ENCODE data around the gene RTL1.

The RTL1 gene

GRCh38 chr14:100834794-100835547, 68.6 kb downstream of the RTL1 start:
- DNase-seq (ENCODE audit: low spot score): no peak

GRCh38 chr14:100834082-100834793, 69.3 kb downstream of the RTL1 start:
- DNase-seq (ENCODE audit: low spot score): no peak

- no peak for DNase-seq (ENCODE audit: low spot score)
These were observed 71.1 kb downstream of the RTL1 start for GRCh38 chr14:100832311-100832960.

GRCh38 chr14:100830681-100831080, 72.8 kb downstream of the RTL1 start:
- DNase-seq (ENCODE audit: low spot score): no peak

Measured in CD4-positive, alpha-beta T cell treated with Interleukin-6 at 100 ng/mL for 8 hours (primary cell).